ENCODE results near the gene CNGA4.

Gene CNGA4

GRCh38 chr11:6216501-6216900, 22.4 kb upstream of the CNGA4 start:
- TF ChIP-seq CTCF (IDR thresholded peaks at IDR 0.05) = no peak
- Mint-ChIP-seq H3K27ac (no peak overlapping the region), H3K4me1 (no peaks in the 10 kb centered on the region), H3K36me3 (ENCODE audit: low read depth) (peaks cover 34% of the 10 kb centered on the region), H3K9me3 (no peaks in the 10 kb centered on the region), H3K4me3 (no peak overlapping the region), H3K27me3 (ENCODE audit: low read depth, poor library complexity) (no peaks in the 10 kb centered on the region)
- no peak for DNase-seq

- Mint-ChIP-seq H3K27me3 (ENCODE audit: low read depth, poor library complexity) (no peaks in the 10 kb centered on the region), H3K4me1 (no peaks in the 10 kb centered on the region), H3K36me3 (ENCODE audit: low read depth) (peaks cover 34% of the 10 kb centered on the region), H3K9me3 (no peaks in the 10 kb centered on the region), H3K27ac (no peak overlapping the region), H3K4me3 (no peak overlapping the region)
- no peak for TF ChIP-seq CTCF (IDR thresholded peaks at IDR 0.05)
- DNase-seq = no peak
These were observed 21.2 kb upstream of the CNGA4 start for GRCh38 chr11:6217722-6218121.

- Mint-ChIP-seq H3K27ac (no peak overlapping the region), H3K27me3 (ENCODE audit: low read depth, poor library complexity) (no peaks in the 10 kb centered on the region), H3K9me3 (no peaks in the 10 kb centered on the region), H3K36me3 (ENCODE audit: low read depth) (peaks cover 34% of the 10 kb centered on the region), H3K4me1 (no peaks in the 10 kb centered on the region), H3K4me3 (no peak overlapping the region)
- no peak for TF ChIP-seq CTCF (IDR thresholded peaks at IDR 0.05)
- DNase-seq = no peak
These were observed 19.5 kb upstream of the CNGA4 start for GRCh38 chr11:6219359-6219758.

- Mint-ChIP-seq H3K27ac (no peak overlapping the region), H3K4me3 (no peak overlapping the region), H3K36me3 (ENCODE audit: low read depth) (peaks cover 26% of the 10 kb centered on the region), H3K27me3 (ENCODE audit: low read depth, poor library complexity) (no peaks in the 10 kb centered on the region), H3K9me3 (no peaks in the 10 kb centered on the region), H3K4me1 (no peaks in the 10 kb centered on the region)
- TF ChIP-seq CTCF (IDR thresholded peaks at IDR 0.05) = no peak
- DNase-seq = no peak
These were observed 15.0 kb upstream of the CNGA4 start for GRCh38 chr11:6223854-6224253.

GRCh38 chr11:6224421-6224820, 14.5 kb upstream of the CNGA4 start:
- DNase-seq = no peak
- H3K4me3 Mint-ChIP-seq = no peak overlapping the region
- no peaks in the 10 kb centered on the region for H3K4me1 Mint-ChIP-seq
- H3K27ac Mint-ChIP-seq = no peak overlapping the region
- no peaks in the 10 kb centered on the region for H3K9me3 Mint-ChIP-seq
- no peak for TF ChIP-seq CTCF (IDR thresholded peaks at IDR 0.05)
- H3K27me3 Mint-ChIP-seq (ENCODE audit: low read depth, poor library complexity) = no peaks in the 10 kb centered on the region
- H3K36me3 Mint-ChIP-seq (ENCODE audit: low read depth) = peaks cover 25% of the 10 kb centered on the region

GRCh38 chr11:6225024-6225423, 13.9 kb upstream of the CNGA4 start:
- no peak for TF ChIP-seq CTCF (IDR thresholded peaks at IDR 0.05)
- no peak for DNase-seq
- H3K27me3 Mint-ChIP-seq (ENCODE audit: low read depth, poor library complexity) = no peaks in the 10 kb centered on the region
- no peak overlapping the region for H3K27ac Mint-ChIP-seq
- H3K9me3 Mint-ChIP-seq = no peaks in the 10 kb centered on the region
- no peak overlapping the region for H3K4me3 Mint-ChIP-seq
- no peaks in the 10 kb centered on the region for H3K4me1 Mint-ChIP-seq
- peaks cover 22% of the 10 kb centered on the region for H3K36me3 Mint-ChIP-seq (ENCODE audit: low read depth)

Data from nephron progenitor cell (in vitro differentiated cells).